ENCODE results near the gene TREM2.
A peak's percentile ranks its signal among the peaks of the same experiment; 100 is the strongest.
"Not testable (repeated sequence)": the region's sequence is repeated elsewhere in the genome, so short reads cannot be mapped to it uniquely, and the experiment has no call there.

TREM2 gene

DNA sequence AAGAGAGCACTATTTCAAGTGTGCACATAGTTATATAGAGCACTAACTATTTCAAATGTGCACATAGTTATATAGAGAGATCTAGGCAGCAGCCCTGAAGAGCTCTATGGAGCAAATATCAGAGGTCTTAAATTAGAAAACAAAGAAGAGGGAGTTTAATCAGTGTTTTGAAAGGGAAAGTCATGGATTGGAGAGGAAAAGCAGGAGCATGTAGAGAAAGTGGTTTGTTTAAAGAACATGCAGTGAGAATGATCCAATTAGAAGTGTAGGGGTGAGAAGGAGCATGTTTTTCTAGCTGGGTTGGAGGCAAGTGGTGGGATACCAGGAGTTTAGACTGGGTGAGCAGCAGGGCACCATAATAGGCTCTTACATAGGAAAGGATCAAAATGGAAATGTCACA is 26.0 kb downstream of the TREM2 start:
- Mint-ChIP-seq H3K27ac (no peak overlapping the region), H3K4me3 (no peak overlapping the region), H3K9me3 (no peaks in the 10 kb centered on the region), H3K27me3 (no peaks in the 10 kb centered on the region), H3K36me3 (peaks cover 18% of the 10 kb centered on the region), H3K4me1 (no peaks in the 10 kb centered on the region)

DNA sequence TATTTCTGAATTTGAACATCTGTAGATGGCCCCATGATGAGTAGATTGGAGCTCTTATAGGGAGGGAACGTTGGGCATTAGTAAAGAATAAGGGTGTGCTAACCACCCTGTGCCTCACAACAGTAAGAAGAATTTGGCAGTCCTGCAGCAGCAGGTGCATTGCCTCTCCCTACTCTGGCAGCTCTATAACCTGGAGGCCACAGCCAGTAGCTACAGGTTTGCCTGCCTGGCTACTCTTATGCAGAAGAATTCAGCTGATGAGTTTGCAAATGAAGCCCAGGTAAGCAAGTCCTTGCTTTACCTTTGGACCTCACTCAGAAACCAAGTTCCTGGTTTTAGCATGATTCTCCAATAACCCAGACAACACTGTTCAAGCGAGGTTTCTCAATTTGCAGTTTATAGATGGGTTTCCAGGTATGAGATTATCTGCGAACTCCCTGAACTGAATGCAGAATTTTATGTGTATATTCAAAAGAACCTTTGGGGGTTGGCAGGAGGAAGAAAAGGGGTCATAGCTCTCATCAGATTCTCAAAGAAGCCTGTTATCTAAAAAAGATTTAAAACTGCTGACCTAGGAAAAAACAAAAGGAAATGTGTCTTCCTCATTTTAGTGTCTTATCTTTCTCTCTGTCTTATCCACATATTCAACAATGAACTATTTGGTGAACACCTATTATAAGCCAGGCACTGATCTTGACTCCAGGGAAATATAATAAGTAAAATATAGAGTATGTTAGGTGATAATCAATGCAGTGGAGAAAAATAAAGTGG is 27.7 kb downstream of the TREM2 start:
- no peak overlapping the region for H3K4me3 Mint-ChIP-seq
- H3K4me1 Mint-ChIP-seq: no peaks in the 10 kb centered on the region
- H3K36me3 Mint-ChIP-seq: peaks cover 15% of the 10 kb centered on the region
- no peak overlapping the region for H3K27ac Mint-ChIP-seq
- no peaks in the 10 kb centered on the region for H3K9me3 Mint-ChIP-seq
- H3K27me3 Mint-ChIP-seq: no peaks in the 10 kb centered on the region

- H3K9me3 Mint-ChIP-seq: no peaks in the 10 kb centered on the region
- peaks cover 15% of the 10 kb centered on the region for H3K36me3 Mint-ChIP-seq
- no peak overlapping the region for H3K4me3 Mint-ChIP-seq
- no peak overlapping the region for H3K27ac Mint-ChIP-seq
- H3K4me1 Mint-ChIP-seq: no peaks in the 10 kb centered on the region
- H3K27me3 Mint-ChIP-seq: no peaks in the 10 kb centered on the region
These were observed 30.7 kb downstream of the TREM2 start for GRCh38 chr6:41132254-41132653.

GRCh38 chr6:41125282-41125681 is 37.6 kb downstream of the TREM2 start:
- Mint-ChIP-seq H3K4me1 (no peaks in the 10 kb centered on the region), H3K9me3 (no peaks in the 10 kb centered on the region), H3K27me3 (no peaks in the 10 kb centered on the region), H3K4me3 (no peak overlapping the region), H3K27ac (no peak overlapping the region), H3K36me3 (peaks cover 21% of the 10 kb centered on the region)

DNA sequence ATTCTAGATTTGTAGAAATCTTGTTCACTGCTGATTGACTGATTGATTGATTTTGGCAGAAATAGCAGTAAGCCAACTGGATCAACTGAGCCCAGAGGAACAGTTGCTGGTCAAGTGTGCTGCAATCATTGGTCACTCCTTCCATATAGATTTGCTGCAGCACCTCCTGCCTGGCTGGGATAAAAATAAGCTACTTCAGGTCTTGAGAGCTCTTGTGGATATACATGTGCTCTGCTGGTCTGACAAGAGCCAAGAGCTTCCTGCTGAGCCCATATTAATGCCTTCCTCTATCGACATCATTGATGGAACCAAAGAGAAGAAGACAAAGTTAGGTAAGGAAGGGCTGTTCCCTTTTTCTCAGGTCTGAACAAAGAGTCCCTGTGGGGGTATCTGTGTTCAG is 40.0 kb downstream of the TREM2 start:
- Mint-ChIP-seq H3K9me3 (no peaks in the 10 kb centered on the region), H3K27ac (no peak overlapping the region), H3K4me3 (no peak overlapping the region), H3K4me1 (no peaks in the 10 kb centered on the region), H3K36me3 (peaks cover 26% of the 10 kb centered on the region), H3K27me3 (no peaks in the 10 kb centered on the region)

GRCh38 chr6:41122373-41122772 is 40.5 kb downstream of the TREM2 start:
- H3K4me1 Mint-ChIP-seq: no peaks in the 10 kb centered on the region
- H3K9me3 Mint-ChIP-seq: no peaks in the 10 kb centered on the region
- no peak overlapping the region for H3K4me3 Mint-ChIP-seq
- H3K27me3 Mint-ChIP-seq: no peaks in the 10 kb centered on the region
- no peak overlapping the region for H3K27ac Mint-ChIP-seq
- peaks cover 28% of the 10 kb centered on the region for H3K36me3 Mint-ChIP-seq

DNA sequence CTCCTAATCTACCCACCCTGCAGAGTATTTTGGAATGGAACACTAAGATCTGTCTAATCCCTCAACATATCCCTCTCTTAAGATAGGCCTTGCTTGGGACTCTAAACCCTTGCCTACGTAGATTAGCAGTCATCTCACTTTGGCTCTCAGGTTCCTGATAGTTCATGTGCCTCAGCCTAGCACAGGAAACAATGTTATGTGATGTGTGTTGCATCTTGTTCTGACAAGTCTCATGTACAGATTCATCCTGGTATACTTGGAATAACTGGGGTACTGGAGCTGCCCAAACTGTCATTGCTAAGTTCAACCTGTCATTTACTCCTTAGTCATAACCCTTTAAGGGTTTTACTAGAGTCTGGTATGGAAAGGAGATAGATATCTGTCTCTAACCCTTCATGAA is 42.9 kb downstream of the TREM2 start:
- no peaks in the 10 kb centered on the region for H3K9me3 Mint-ChIP-seq
- no peaks in the 10 kb centered on the region for H3K4me1 Mint-ChIP-seq
- H3K27me3 Mint-ChIP-seq: no peaks in the 10 kb centered on the region
- peak overlapping the region; percentile 46 for H3K27ac Mint-ChIP-seq
- peaks cover 22% of the 10 kb centered on the region for H3K36me3 Mint-ChIP-seq
- no peak overlapping the region for H3K4me3 Mint-ChIP-seq

- H3K27ac Mint-ChIP-seq: no peak overlapping the region
- H3K36me3 Mint-ChIP-seq: peaks cover 25% of the 10 kb centered on the region
- no peaks in the 10 kb centered on the region for H3K27me3 Mint-ChIP-seq
- H3K9me3 Mint-ChIP-seq: no peaks in the 10 kb centered on the region
- H3K4me3 Mint-ChIP-seq: no peak overlapping the region
- H3K4me1 Mint-ChIP-seq: no peaks in the 10 kb centered on the region
These were observed 43.4 kb downstream of the TREM2 start for GRCh38 chr6:41119508-41119907.

DNA sequence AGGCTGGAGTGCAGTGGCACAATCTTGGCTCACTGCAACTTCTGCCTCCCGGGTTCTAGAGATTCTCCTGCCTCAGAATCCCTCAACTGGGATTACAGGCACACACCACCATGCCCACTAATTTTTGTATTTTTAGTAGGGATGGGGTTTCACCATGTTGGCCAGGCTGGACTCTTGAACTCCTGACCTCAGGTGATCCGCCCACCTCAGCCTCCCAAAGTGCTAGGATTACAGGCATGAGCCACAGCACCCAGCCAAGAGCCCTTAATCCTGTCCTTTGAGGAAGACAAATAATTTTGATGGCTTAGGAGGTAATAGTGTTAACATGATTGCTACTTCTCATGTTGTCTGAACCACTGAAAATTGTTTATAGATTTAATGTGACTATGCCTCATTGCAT is 47.9 kb downstream of the TREM2 start:
- H3K4me3 Mint-ChIP-seq, H3K9me3 Mint-ChIP-seq, H3K4me1 Mint-ChIP-seq, H3K27me3 Mint-ChIP-seq, H3K27ac Mint-ChIP-seq: not testable (repeated sequence)
- H3K36me3 Mint-ChIP-seq: peaks cover 12% of the 10 kb centered on the region

GRCh38 chr6:41111017-41111416 is 51.9 kb downstream of the TREM2 start:
- H3K4me1 Mint-ChIP-seq: no peaks in the 10 kb centered on the region
- no peak overlapping the region for H3K27ac Mint-ChIP-seq
- peaks cover 8% of the 10 kb centered on the region for H3K36me3 Mint-ChIP-seq
- H3K9me3 Mint-ChIP-seq: no peaks in the 10 kb centered on the region
- no peak overlapping the region for H3K4me3 Mint-ChIP-seq
- H3K27me3 Mint-ChIP-seq: no peaks in the 10 kb centered on the region
